ENCODE measurements around the gene EIF4E. TPM values are rescaled to one million over a fixed set of nuclear protein-coding genes. Genes with fewer than 3 reads are reported as not detected.
A peak's percentile ranks its signal among the peaks of the same experiment; 100 is the strongest.

Gene EIF4E
- total RNA-seq, 5 donors from 2014 or later (not counting 1 experiment from before 2014, with no cell fraction given), result 39.4 to 60.6 (median 56.4) TPM

GRCh38 chr4:98951710-98952109 is 22.8 kb upstream of the EIF4E start:
- no peaks in the 10 kb centered on the region for H3K9me3 Mint-ChIP-seq
- Histone ChIP-seq H3K36me3 (ENCODE audit: control insufficient read depth in 2 of 2, extremely low read depth in 1 of 2, insufficient read depth in 1 of 2, low read length in 1 of 2) (no peaks in the 10 kb centered on the region), H3K9me3 (no peaks in the 10 kb centered on the region), H3K4me3 (ENCODE audit: control insufficient read depth in 1 of 2, extremely low read depth in 1 of 2, low read length in 1 of 2) (no peak overlapping the region), H3K4me1 (ENCODE audit: control insufficient read depth in 1 of 2, extremely low read depth in 1 of 2, insufficient read depth in 2 of 2, low read length in 2 of 2) (no peaks in the 10 kb centered on the region), H3K27ac (ENCODE audit: low read length) (no peak overlapping the region), H3K27me3 (replicated peaks in 1 of 2; ENCODE audit: control insufficient read depth in 2 of 2, extremely low read depth in 1 of 2, insufficient read depth in 2 of 2, low read length in 1 of 2) (peaks cover 0 to 3% of the 10 kb centered on the region in 2 experiments)
- no peak overlapping the region for H3K27ac Mint-ChIP-seq
- POLR2A ChIA-PET, result no interaction called here
- no peak for DNase-seq
- H3K4me1 Mint-ChIP-seq, result no peaks in the 10 kb centered on the region
- peaks cover 3 to 10% of the 10 kb centered on the region in 2 donors for H3K27me3 Mint-ChIP-seq
- WGBS (ENCODE audit: insufficient coverage), result no CpG with 5 or more reads among the region's 3 CpGs
- no peaks in the 10 kb centered on the region for H3K36me3 Mint-ChIP-seq
- no peak overlapping the region for H3K4me3 Mint-ChIP-seq
- CTCF ChIA-PET, result interaction anchor here in 1 of 2 donors (0.6 kb wide), 1 partner anchor 10 kb away, joined by 3 read pairs; no protein-coding TSS in a partner anchor
- ATAC-seq (replicated peaks in 1 of 4), result no peak

GRCh38 chr4:98950925-98951324 is 22.0 kb upstream of the EIF4E start:
- peaks cover 0 to 3% of the 10 kb centered on the region in 2 experiments for H3K27me3 ChIP-seq (replicated peaks in 1 of 2; ENCODE audit: control insufficient read depth in 2 of 2, extremely low read depth in 1 of 2, insufficient read depth in 2 of 2, low read length in 1 of 2)
- Mint-ChIP-seq H3K36me3 (no peaks in the 10 kb centered on the region), H3K4me1 (no peaks in the 10 kb centered on the region), H3K9me3 (no peaks in the 10 kb centered on the region), H3K4me3 (no peak overlapping the region), H3K27me3 (peaks cover 3 to 8% of the 10 kb centered on the region in 2 donors), H3K27ac (no peak overlapping the region)
- DNase-seq, result no peak
- no peak for ATAC-seq (replicated peaks in 1 of 4)
- ChIA-PET POLR2A (interaction anchor here (0.5 to 0.6 kb wide), 2 partner anchors 77 to 1011 kb away, joined by 6 read pairs; no protein-coding TSS in a partner anchor), CTCF (interaction anchor here in 1 of 2 donors (0.6 kb wide), 1 partner anchor 9 kb away, joined by 3 read pairs; no protein-coding TSS in a partner anchor)
- whole genome bisulfite sequencing (ENCODE audit: insufficient coverage), result no CpG with 5 or more reads among the region's 1 CpG
- H3K9me3 ChIP-seq, result no peaks in the 10 kb centered on the region
- H3K36me3 ChIP-seq (ENCODE audit: control insufficient read depth in 2 of 2, extremely low read depth in 1 of 2, insufficient read depth in 1 of 2, low read length in 1 of 2), result no peaks in the 10 kb centered on the region
- no peak overlapping the region for H3K27ac ChIP-seq (ENCODE audit: low read length)
- no peaks in the 10 kb centered on the region for H3K4me1 ChIP-seq (ENCODE audit: control insufficient read depth in 1 of 2, extremely low read depth in 1 of 2, insufficient read depth in 2 of 2, low read length in 2 of 2)
- no peak overlapping the region for H3K4me3 ChIP-seq (ENCODE audit: control insufficient read depth in 1 of 2, extremely low read depth in 1 of 2, low read length in 1 of 2)

- Mint-ChIP-seq H3K27ac (no peak overlapping the region), H3K4me1 (no peaks in the 10 kb centered on the region), H3K27me3 (no peaks in the 10 kb centered on the region), H3K9me3 (no peaks in the 10 kb centered on the region), H3K4me3 (no peak overlapping the region), H3K36me3 (no peaks in the 10 kb centered on the region)
- H3K4me1 ChIP-seq (ENCODE audit: control insufficient read depth in 1 of 2, extremely low read depth in 1 of 2, insufficient read depth in 2 of 2, low read length in 2 of 2), result no peaks in the 10 kb centered on the region
- CTCF ChIA-PET, result interaction anchor here in 1 of 2 donors (0.6 kb wide), 1 partner anchor 15 kb away, joined by 8 read pairs; no protein-coding TSS in a partner anchor
- H3K27ac ChIP-seq (ENCODE audit: low read length), result no peak overlapping the region
- DNase-seq (no peak), ATAC-seq (replicated peaks in 1 of 4) (no peak)
- peaks cover 0 to 3% of the 10 kb centered on the region in 2 experiments for H3K27me3 ChIP-seq (replicated peaks in 1 of 2; ENCODE audit: control insufficient read depth in 2 of 2, extremely low read depth in 1 of 2, insufficient read depth in 2 of 2, low read length in 1 of 2)
- H3K4me3 ChIP-seq (ENCODE audit: control insufficient read depth in 1 of 2, extremely low read depth in 1 of 2, low read length in 1 of 2), result no peak overlapping the region
- POLR2A ChIA-PET, result interaction anchor here in 1 of 2 donors (0.6 kb wide), 1 partner anchor 396 kb away, joined by 6 read pairs; no protein-coding TSS in a partner anchor
- WGBS (ENCODE audit: insufficient coverage), result no CpG with 5 or more reads among the region's 1 CpG
- no peaks in the 10 kb centered on the region for H3K9me3 ChIP-seq
- no peaks in the 10 kb centered on the region for H3K36me3 ChIP-seq (ENCODE audit: control insufficient read depth in 2 of 2, extremely low read depth in 1 of 2, insufficient read depth in 1 of 2, low read length in 1 of 2)
These were observed 17.4 kb upstream of the EIF4E start for GRCh38 chr4:98946359-98946758.

GRCh38 chr4:98945297-98945850 is 16.4 kb upstream of the EIF4E start:
- DNase-seq (no peak), ATAC-seq (replicated peaks in 1 of 4) (no peak)
- peaks cover 0 to 3% of the 10 kb centered on the region in 2 experiments for H3K27me3 ChIP-seq (replicated peaks in 1 of 2; ENCODE audit: control insufficient read depth in 2 of 2, extremely low read depth in 1 of 2, insufficient read depth in 2 of 2, low read length in 1 of 2)
- H3K36me3 ChIP-seq (ENCODE audit: control insufficient read depth in 2 of 2, extremely low read depth in 1 of 2, insufficient read depth in 1 of 2, low read length in 1 of 2), result no peaks in the 10 kb centered on the region
- H3K27ac ChIP-seq (ENCODE audit: low read length), result no peak overlapping the region
- no peaks in the 10 kb centered on the region for H3K4me1 ChIP-seq (ENCODE audit: control insufficient read depth in 1 of 2, extremely low read depth in 1 of 2, insufficient read depth in 2 of 2, low read length in 2 of 2)
- Mint-ChIP-seq H3K4me3 (no peak overlapping the region), H3K27me3 (no peaks in the 10 kb centered on the region), H3K9me3 (no peaks in the 10 kb centered on the region), H3K4me1 (no peaks in the 10 kb centered on the region), H3K36me3 (no peaks in the 10 kb centered on the region), H3K27ac (no peak overlapping the region)
- ChIA-PET CTCF (interaction anchor here in 1 of 2 donors (0.7 kb wide), 1 partner anchor 461 kb away, joined by 7 read pairs; no protein-coding TSS in a partner anchor), POLR2A (interaction anchor here in 1 of 2 donors (0.6 kb wide), 1 partner anchor 1005 kb away, joined by 6 read pairs; no protein-coding TSS in a partner anchor)
- H3K4me3 ChIP-seq (ENCODE audit: control insufficient read depth in 1 of 2, extremely low read depth in 1 of 2, low read length in 1 of 2), result no peak overlapping the region
- H3K9me3 ChIP-seq, result no peaks in the 10 kb centered on the region
- no CpG with 5 or more reads among the region's 2 CpGs for WGBS (ENCODE audit: insufficient coverage)

- H3K27me3 ChIP-seq (replicated peaks in 1 of 2; ENCODE audit: control insufficient read depth in 2 of 2, extremely low read depth in 1 of 2, insufficient read depth in 2 of 2, low read length in 1 of 2), result no peaks in the 10 kb centered on the region
- POLR2A ChIA-PET, result no interaction called here
- no peak overlapping the region for H3K27ac ChIP-seq (ENCODE audit: low read length)
- peak in 1 of 4 experiments; percentile 48 for ATAC-seq (replicated peaks in 1 of 4)
- no peaks in the 10 kb centered on the region for H3K9me3 ChIP-seq
- Mint-ChIP-seq H3K4me3 (no peak overlapping the region), H3K9me3 (no peaks in the 10 kb centered on the region), H3K36me3 (no peaks in the 10 kb centered on the region), H3K27ac (no peak overlapping the region), H3K27me3 (no peaks in the 10 kb centered on the region), H3K4me1 (peaks cover 9 to 14% (median 10%) of the 10 kb centered on the region in 3 donors)
- CTCF ChIA-PET, result interaction anchor here (0.5 to 1.0 kb wide), 10 partner anchors 8 to 1190 kb away, joined by 3 to 5 read pairs (median 4); no protein-coding TSS in a partner anchor
- H3K4me3 ChIP-seq (ENCODE audit: control insufficient read depth in 1 of 2, extremely low read depth in 1 of 2, low read length in 1 of 2), result no peak overlapping the region
- DNase-seq, result peak in 1 of 35 experiments; percentile 52
- WGBS (ENCODE audit: insufficient coverage), result no CpG with 5 or more reads among the region's 2 CpGs
- H3K36me3 ChIP-seq (ENCODE audit: control insufficient read depth in 2 of 2, extremely low read depth in 1 of 2, insufficient read depth in 1 of 2, low read length in 1 of 2), result no peaks in the 10 kb centered on the region
- H3K4me1 ChIP-seq (ENCODE audit: control insufficient read depth in 1 of 2, extremely low read depth in 1 of 2, insufficient read depth in 2 of 2, low read length in 2 of 2), result no peaks in the 10 kb centered on the region
These were observed 11.0 kb upstream of the EIF4E start for GRCh38 chr4:98939892-98940298.

- Mint-ChIP-seq H3K4me1 (peaks cover 9 to 14% (median 10%) of the 10 kb centered on the region in 3 donors), H3K27ac (no peak overlapping the region), H3K36me3 (no peaks in the 10 kb centered on the region), H3K4me3 (no peak overlapping the region), H3K27me3 (no peaks in the 10 kb centered on the region), H3K9me3 (no peaks in the 10 kb centered on the region)
- H3K4me3 ChIP-seq (ENCODE audit: control insufficient read depth in 1 of 2, extremely low read depth in 1 of 2, low read length in 1 of 2), result no peak overlapping the region
- H3K4me1 ChIP-seq (ENCODE audit: control insufficient read depth in 1 of 2, extremely low read depth in 1 of 2, insufficient read depth in 2 of 2, low read length in 2 of 2), result no peaks in the 10 kb centered on the region
- no peaks in the 10 kb centered on the region for H3K36me3 ChIP-seq (ENCODE audit: control insufficient read depth in 2 of 2, extremely low read depth in 1 of 2, insufficient read depth in 1 of 2, low read length in 1 of 2)
- WGBS (ENCODE audit: insufficient coverage), result no CpG with 5 or more reads among the region's 1 CpG
- H3K27ac ChIP-seq (ENCODE audit: low read length), result no peak overlapping the region
- POLR2A ChIA-PET, result no interaction called here
- H3K9me3 ChIP-seq, result no peaks in the 10 kb centered on the region
- CTCF ChIA-PET, result interaction anchor here in 1 of 2 donors (1.0 kb wide), 1 partner anchor 8 kb away, joined by 4 read pairs; no protein-coding TSS in a partner anchor
- no peaks in the 10 kb centered on the region for H3K27me3 ChIP-seq (replicated peaks in 1 of 2; ENCODE audit: control insufficient read depth in 2 of 2, extremely low read depth in 1 of 2, insufficient read depth in 2 of 2, low read length in 1 of 2)
- ATAC-seq (replicated peaks in 1 of 4), result no peak
- DNase-seq, result no peak
These were observed 10.5 kb upstream of the EIF4E start for GRCh38 chr4:98939438-98939837.
